ENCODE measurements around the gene C1R.

DNA sequence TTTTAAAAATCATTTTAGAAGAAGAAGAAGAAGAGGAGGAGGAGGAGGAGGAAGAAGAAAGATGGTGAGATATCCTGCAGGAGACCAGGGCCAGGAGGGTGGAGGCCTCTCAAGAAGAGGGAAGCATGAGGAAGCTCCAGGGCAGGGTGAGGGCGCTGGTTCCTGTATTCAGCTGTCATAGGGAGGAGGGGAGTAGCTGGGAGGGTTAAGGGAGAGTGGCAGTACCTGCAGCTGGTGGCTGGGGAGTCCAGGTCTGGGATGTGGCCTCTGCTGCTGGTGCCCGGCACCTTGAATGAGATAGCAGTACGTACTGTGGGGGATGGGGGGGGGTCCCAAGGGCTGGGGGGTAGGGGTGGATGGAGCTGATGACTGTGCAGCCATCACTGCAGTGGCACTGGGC, 26.6 kb upstream of the C1R start:
- no peak for TF ChIP-seq POLR2A (IDR thresholded peaks at IDR 0.05; ENCODE audit: low read length)
- TF ChIP-seq GATA1 (IDR thresholded peaks at IDR 0.05; ENCODE audit: low read depth, low read length), result no peak

Measured in erythroblast (primary cell).